HAP-1 (cell line): ENCODE measurements around the gene PNMA1.

ENCODE experiments used
- DNase-seq, 2 experiments: peaks; one replicate each; pipeline ENCODE4 v3.0.0-alpha.2; 2016 to 2020; ENCODE audit warnings: low spot score in 2 of 2
- H3K27me3 ChIP-seq: fragments of 250-450 bp; sonication (Bioruptor Pico); 2 replicates; pipeline ENCODE4 v1.5.1; 2020; ENCODE audit warnings: low read depth, mild to moderate bottlenecking, moderate library complexity
- H3K36me3 ChIP-seq: fragments of 250-450 bp; sonication (Bioruptor Pico); replicated peaks from 2 replicates; pipeline ENCODE4 v1.5.1; 2020; ENCODE audit warnings: mild to moderate bottlenecking
- H3K4me1 ChIP-seq: fragments of 250-450 bp; sonication (Bioruptor Pico); 2 replicates; pipeline ENCODE4 v1.5.1; 2020; ENCODE audit warnings: mild to moderate bottlenecking
- H3K4me3 ChIP-seq: fragments of 250-450 bp; sonication (Bioruptor Pico); 2 replicates; pipeline ENCODE4 v1.5.1; 2020; ENCODE audit warnings: mild to moderate bottlenecking, moderate library complexity
- H3K9me3 ChIP-seq: fragments of 250-450 bp; sonication (Bioruptor Pico); 2 replicates; pipeline ENCODE4 v1.5.1; 2020; ENCODE audit warnings: mild to moderate bottlenecking, moderate library complexity
- in situ Hi-C: fragments of 300-500 bp; cut with MboI; formaldehyde crosslinking; loops from 3 replicates; pipeline ENCODE4 v1.14.3; 2020; ENCODE audit warnings: low sequenced_read_pairs, inconsistent platforms, mixed read lengths

The PNMA1 gene

GRCh38 chr14:73731111-73731510 lies 16.9 kb upstream of the PNMA1 start:
- no peaks in the 10 kb centered on the region for H3K27me3 ChIP-seq
- no peaks in the 10 kb centered on the region for H3K9me3 ChIP-seq
- H3K4me1 ChIP-seq = peaks cover 4% of the 10 kb centered on the region; the same call in 1 of the 2 replicates
- peaks cover 81% of the 10 kb centered on the region for H3K36me3 ChIP-seq
- no peak overlapping the region for H3K4me3 ChIP-seq
- DNase-seq = peak in 1 of 2 experiments; percentile 2
- in situ Hi-C loops = no loop called here

DNA sequence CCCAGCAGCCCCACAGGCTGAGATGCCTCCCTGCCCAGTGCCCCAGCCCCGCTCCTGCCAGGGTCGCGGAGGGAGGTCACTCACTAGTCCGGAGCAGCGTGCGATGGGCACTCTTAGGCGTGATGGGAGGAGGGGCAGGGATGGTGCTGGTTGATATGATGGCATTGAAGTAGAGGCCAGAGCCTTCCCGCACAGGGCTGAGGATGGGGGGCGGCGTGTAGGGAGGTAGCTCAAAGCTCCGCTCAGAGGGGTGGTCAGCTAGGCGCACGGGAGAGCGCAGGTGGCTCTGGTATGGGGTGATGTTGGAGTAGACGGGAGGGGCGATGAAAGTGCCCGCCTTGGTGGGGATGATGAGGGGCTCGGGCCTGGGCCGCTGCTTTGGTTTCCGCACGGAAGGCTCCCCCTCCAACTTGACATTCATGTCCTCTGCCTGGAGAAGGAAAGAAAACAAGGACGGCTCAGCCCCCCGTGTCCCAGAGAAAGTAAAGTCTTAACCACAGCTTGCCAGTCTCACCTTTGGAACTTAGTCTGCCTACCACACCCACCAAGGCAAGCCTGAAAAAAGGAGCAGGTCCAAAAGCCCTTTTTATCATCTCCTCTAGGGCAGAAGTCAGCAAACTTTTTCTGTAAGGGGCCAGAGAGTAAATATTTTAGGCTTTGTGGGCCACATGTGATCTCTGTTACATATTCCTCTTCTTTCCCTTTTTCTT lies 15.5 kb upstream of the PNMA1 start:
- Histone ChIP-seq H3K4me1 (peaks cover 4% of the 10 kb centered on the region; the same call in 1 of the 2 replicates), H3K9me3 (no peaks in the 10 kb centered on the region), H3K36me3 (peaks cover 81% of the 10 kb centered on the region), H3K27me3 (no peaks in the 10 kb centered on the region), H3K4me3 (no peak overlapping the region)
- in situ Hi-C loops = loop anchor here (5.0 to 10.0 kb wide), 2 partner anchors 98 to 305 kb away; no protein-coding TSS in a partner anchor
- DNase-seq = no peak

GRCh38 chr14:73728717-73729330 lies 14.6 kb upstream of the PNMA1 start:
- no peaks in the 10 kb centered on the region for H3K9me3 ChIP-seq
- no peaks in the 10 kb centered on the region for H3K27me3 ChIP-seq
- H3K36me3 ChIP-seq = peaks cover 73% of the 10 kb centered on the region
- in situ Hi-C loops = loop anchor here (5.0 to 10.0 kb wide), 2 partner anchors 98 to 306 kb away; no protein-coding TSS in a partner anchor
- no peak overlapping the region for H3K4me3 ChIP-seq
- H3K4me1 ChIP-seq = peaks cover 4% of the 10 kb centered on the region
- DNase-seq = peak; percentile 82 to 93

GRCh38 chr14:73727166-73727565 lies 13.0 kb upstream of the PNMA1 start:
- no peak for DNase-seq
- no peaks in the 10 kb centered on the region for H3K27me3 ChIP-seq
- H3K9me3 ChIP-seq = no peaks in the 10 kb centered on the region
- H3K4me1 ChIP-seq = peaks cover 4% of the 10 kb centered on the region
- in situ Hi-C loops = loop anchor here (5.0 to 10.0 kb wide), 2 partner anchors 100 to 308 kb away; no protein-coding TSS in a partner anchor
- H3K4me3 ChIP-seq = no peak overlapping the region
- H3K36me3 ChIP-seq = peaks cover 84% of the 10 kb centered on the region

- H3K9me3 ChIP-seq = no peaks in the 10 kb centered on the region
- H3K27me3 ChIP-seq = no peaks in the 10 kb centered on the region
- DNase-seq = peak in 1 of 2 experiments; percentile 4
- H3K4me1 ChIP-seq = peaks cover 6% of the 10 kb centered on the region
- peaks cover 84% of the 10 kb centered on the region for H3K36me3 ChIP-seq
- no peak overlapping the region for H3K4me3 ChIP-seq
- in situ Hi-C loops = loop anchor here (5.0 to 10.0 kb wide), 2 partner anchors 101 to 309 kb away; no protein-coding TSS in a partner anchor
These were observed 12.1 kb upstream of the PNMA1 start for GRCh38 chr14:73726025-73726961.

DNA sequence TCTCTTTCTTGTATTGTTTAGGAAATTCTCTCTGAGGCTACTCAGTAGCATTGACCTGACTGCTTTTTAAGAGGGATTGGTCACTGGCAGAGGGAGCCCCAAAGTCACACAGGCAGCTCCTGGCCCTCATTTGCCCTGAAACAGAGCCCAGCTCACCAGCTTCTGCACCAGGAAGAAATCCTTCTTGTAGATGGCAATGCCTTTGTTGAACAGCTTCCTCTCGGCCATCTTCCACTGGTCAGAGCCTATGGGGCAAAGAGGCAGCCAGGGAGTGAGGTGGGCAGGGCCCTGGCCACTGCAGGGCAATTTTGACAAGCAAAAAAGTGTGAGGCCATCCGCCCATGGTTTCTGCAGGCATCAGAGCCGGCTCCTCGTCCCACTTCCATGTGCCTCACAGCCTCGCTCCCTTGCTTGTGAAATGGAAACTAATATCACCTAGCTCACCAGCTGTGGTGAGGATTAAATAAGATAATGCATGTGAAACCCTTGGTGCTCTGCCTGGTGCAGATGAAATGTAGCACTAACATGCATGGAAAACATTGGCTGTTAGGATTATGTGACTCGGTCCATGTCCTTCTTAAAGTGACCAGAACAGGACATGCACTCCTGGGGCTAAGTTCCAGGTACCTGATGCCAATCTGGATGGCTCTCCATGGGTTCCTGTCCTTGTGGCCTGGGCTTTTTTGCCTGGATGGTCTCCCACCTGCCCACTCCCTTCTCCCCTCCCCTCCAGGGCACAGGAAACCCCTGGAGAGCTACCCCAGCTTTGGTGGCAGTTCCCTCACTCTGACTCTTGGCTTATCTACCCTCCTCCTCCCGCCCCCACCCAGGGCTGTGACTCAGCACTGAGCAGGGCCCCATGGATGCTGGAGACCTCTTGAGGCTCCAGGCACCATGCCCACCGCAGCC lies 11.2 kb upstream of the PNMA1 start:
- DNase-seq = peak in 1 of 2 experiments; percentile 6
- in situ Hi-C loops = loop anchor here (5.0 to 10.0 kb wide), 2 partner anchors 102 to 309 kb away; no protein-coding TSS in a partner anchor
- H3K27me3 ChIP-seq = no peaks in the 10 kb centered on the region
- H3K4me3 ChIP-seq = no peak overlapping the region
- H3K36me3 ChIP-seq = peaks cover 86% of the 10 kb centered on the region
- H3K9me3 ChIP-seq = no peaks in the 10 kb centered on the region
- peaks cover 7% of the 10 kb centered on the region for H3K4me1 ChIP-seq

DNA sequence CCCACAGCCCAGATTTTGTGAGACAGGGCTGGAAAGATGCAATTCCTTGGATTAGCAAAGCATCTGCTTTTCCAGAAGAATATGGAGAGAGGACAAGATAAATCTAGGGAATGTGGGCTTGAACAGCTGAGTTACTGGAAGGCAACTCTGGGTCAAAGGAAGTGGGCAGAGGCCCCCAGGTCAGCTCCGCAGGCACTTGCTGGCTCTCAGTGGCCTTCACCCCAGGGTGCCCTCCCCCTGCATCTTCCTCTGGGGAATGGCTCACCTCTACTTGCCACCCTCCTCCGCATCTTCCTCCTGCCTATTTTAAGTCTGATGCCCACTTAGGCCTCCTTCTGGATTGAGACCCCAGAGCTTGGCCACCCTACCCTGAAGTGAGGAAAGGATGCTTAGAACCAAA lies 10.5 kb upstream of the PNMA1 start:
- peaks cover 82% of the 10 kb centered on the region for H3K36me3 ChIP-seq
- peaks cover 7% of the 10 kb centered on the region for H3K4me1 ChIP-seq
- no peak overlapping the region for H3K4me3 ChIP-seq
- H3K27me3 ChIP-seq = no peaks in the 10 kb centered on the region
- in situ Hi-C loops = loop anchor here (5.0 to 10.0 kb wide), 2 partner anchors 103 to 310 kb away; no protein-coding TSS in a partner anchor
- no peaks in the 10 kb centered on the region for H3K9me3 ChIP-seq
- DNase-seq = peak in 1 of 2 experiments; percentile 4

DNA sequence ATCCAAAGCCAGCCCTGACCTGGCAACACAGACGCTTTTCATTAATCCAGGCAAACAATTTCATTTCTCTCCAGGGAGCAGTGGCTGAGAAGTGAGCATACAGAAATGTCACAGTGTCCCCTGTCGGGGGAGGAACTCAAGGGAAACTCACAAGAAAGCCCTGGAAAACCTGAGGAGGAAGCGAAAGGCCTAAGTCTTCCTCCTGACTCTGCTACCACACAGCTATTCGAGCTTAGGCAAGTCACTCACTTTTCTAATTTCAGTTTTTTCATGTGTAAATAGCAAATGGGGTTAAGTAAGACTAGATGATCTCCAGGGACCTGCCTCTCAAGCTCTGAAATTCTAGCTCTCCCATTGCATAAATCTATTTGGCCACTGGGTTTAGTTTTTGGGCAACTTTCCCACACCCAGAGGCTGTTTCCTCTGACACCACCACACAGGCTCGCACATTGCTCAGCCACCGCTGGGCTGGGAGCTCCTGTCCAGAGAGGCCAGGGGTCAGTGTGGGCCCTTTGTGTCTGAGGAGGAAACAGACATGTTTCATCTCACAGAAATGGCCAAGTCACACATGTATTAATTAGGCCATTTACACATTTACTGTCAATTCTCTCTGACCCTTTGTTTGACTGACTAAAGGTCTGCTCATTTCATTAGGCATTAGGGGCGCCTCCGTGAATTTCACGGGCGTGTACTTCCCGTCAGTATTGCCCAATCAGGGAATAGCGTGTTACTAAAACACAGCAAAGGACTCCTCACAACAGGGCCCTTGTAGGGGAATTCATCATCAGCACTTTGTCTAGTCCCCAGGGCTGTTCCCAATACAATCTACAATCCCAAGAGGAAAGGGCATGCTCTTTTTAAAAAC lies 9.8 kb upstream of the PNMA1 start:
- DNase-seq = peak; percentile 43 to 56
- Histone ChIP-seq H3K36me3 (peaks cover 80% of the 10 kb centered on the region), H3K4me1 (peaks cover 5% of the 10 kb centered on the region), H3K27me3 (no peaks in the 10 kb centered on the region), H3K9me3 (no peaks in the 10 kb centered on the region), H3K4me3 (no peak overlapping the region)
- in situ Hi-C loops = loop anchor here (10.0 kb wide), 1 partner anchor 311 kb away; no protein-coding TSS in a partner anchor

GRCh38 chr14:73723406-73723796 lies 9.2 kb upstream of the PNMA1 start:
- Histone ChIP-seq H3K27me3 (no peaks in the 10 kb centered on the region), H3K36me3 (peaks cover 76% of the 10 kb centered on the region), H3K4me1 (peaks cover 3% of the 10 kb centered on the region; the same call in 1 of the 2 replicates), H3K4me3 (no peak overlapping the region), H3K9me3 (no peaks in the 10 kb centered on the region)
- in situ Hi-C loops = loop anchor here (10.0 kb wide), 1 partner anchor 311 kb away; no protein-coding TSS in a partner anchor
- DNase-seq = no peak

- H3K36me3 ChIP-seq = peaks cover 76% of the 10 kb centered on the region
- H3K4me1 ChIP-seq = peaks cover 3% of the 10 kb centered on the region; the same call in 1 of the 2 replicates
- no peaks in the 10 kb centered on the region for H3K9me3 ChIP-seq
- in situ Hi-C loops = loop anchor here (10.0 kb wide), 1 partner anchor 312 kb away; no protein-coding TSS in a partner anchor
- H3K4me3 ChIP-seq = no peak overlapping the region
- no peaks in the 10 kb centered on the region for H3K27me3 ChIP-seq
- DNase-seq = no peak
These were observed 8.4 kb upstream of the PNMA1 start for GRCh38 chr14:73722581-73722980.

DNA sequence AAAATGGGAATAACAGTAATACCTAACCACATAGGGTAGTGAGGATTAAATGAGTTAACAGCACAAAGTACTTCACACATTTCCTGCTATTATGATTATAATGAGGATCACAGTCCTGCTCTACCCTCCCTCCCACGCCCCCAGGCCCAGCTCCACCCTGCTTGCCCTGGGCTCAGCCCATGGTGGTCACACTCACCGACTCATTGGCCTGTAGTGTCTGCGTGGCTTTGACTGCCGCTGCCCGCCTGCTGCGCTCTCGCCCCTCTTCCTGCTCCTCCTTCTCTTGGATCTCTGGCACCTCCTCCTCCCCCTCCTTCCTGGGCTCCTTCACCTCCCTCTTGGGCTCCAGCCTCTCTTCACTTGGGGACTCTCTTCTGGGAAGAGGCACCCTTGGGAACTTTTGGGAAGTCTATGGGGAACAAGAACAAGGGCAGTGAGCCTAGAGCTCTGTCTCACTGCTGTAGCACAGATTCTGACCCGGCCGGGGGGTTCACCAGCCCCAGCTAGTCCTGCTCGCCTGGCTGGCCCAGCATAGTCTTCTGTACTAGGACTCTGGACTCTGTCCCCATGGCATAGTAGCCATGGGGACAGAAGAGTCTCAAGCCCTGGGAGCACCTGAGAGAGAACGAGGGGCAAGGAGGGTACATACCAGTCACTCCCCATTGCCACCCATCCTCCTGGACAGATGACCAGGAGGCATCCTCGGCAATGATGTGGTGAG lies 7.1 kb upstream of the PNMA1 start:
- Histone ChIP-seq H3K36me3 (peaks cover 70% of the 10 kb centered on the region), H3K4me3 (no peak overlapping the region), H3K9me3 (no peaks in the 10 kb centered on the region), H3K27me3 (no peaks in the 10 kb centered on the region), H3K4me1 (peaks cover 3% of the 10 kb centered on the region; the same call in 1 of the 2 replicates)
- in situ Hi-C loops = loop anchor here (10.0 kb wide), 1 partner anchor 314 kb away; no protein-coding TSS in a partner anchor
- peak in 1 of 2 experiments; percentile 66 for DNase-seq
